ENCODE data around the gene C21orf91.

C21orf91 gene

GRCh38 chr21:17819877-17820229 lies 697 bp upstream of the C21orf91 start:
- H3K4me3 ChIP-seq (ENCODE audit: low read length) = peak overlapping the region; percentile 84
- DNase-seq (ENCODE audit: low read depth) = no peak
- TF ChIP-seq CTCF (IDR thresholded peaks at IDR 0.05; ENCODE audit: insufficient read depth, low read depth, low read length, missing control alignments) = no peak

GRCh38 chr21:17818186-17819113 lies 706 bp downstream of the C21orf91 start:
- DNase-seq (ENCODE audit: low read depth) = peak; percentile 35
- peak overlapping the region; percentile 84 for H3K4me3 ChIP-seq (ENCODE audit: low read length)

GRCh38 chr21:17813353-17813752 lies 5.8 kb downstream of the C21orf91 start:
- no peak for DNase-seq (ENCODE audit: low read depth)
- TF ChIP-seq CTCF (IDR thresholded peaks at IDR 0.05; ENCODE audit: insufficient read depth, low read depth, low read length, missing control alignments) = no peak
- H3K4me3 ChIP-seq (ENCODE audit: low read length) = no peak overlapping the region

More at GRCh38 chr21:17818186-17819113, 706 bp downstream of the C21orf91 start:
- no peak for TF ChIP-seq CTCF (IDR thresholded peaks at IDR 0.05; ENCODE audit: insufficient read depth, low read depth, low read length, missing control alignments)

GRCh38 chr21:17805966-17806365 lies 13.2 kb downstream of the C21orf91 start:
- no peak overlapping the region for H3K4me3 ChIP-seq (ENCODE audit: low read length)
- no peak for DNase-seq (ENCODE audit: low read depth)
- no peak for TF ChIP-seq CTCF (IDR thresholded peaks at IDR 0.05; ENCODE audit: insufficient read depth, low read depth, low read length, missing control alignments)

- no peak for DNase-seq (ENCODE audit: low read depth)
- no peak for TF ChIP-seq CTCF (IDR thresholded peaks at IDR 0.05; ENCODE audit: insufficient read depth, low read depth, low read length, missing control alignments)
- no peak overlapping the region for H3K4me3 ChIP-seq (ENCODE audit: low read length)
These were observed 15.6 kb downstream of the C21orf91 start for GRCh38 chr21:17803536-17803935.

- H3K4me3 ChIP-seq (ENCODE audit: low read length) = no peak overlapping the region
- TF ChIP-seq CTCF (IDR thresholded peaks at IDR 0.05; ENCODE audit: insufficient read depth, low read depth, low read length, missing control alignments) = no peak
- DNase-seq (ENCODE audit: low read depth) = peak; percentile 79
These were observed 16.6 kb downstream of the C21orf91 start for GRCh38 chr21:17802572-17802971.
